Mesendoderm (in vitro differentiated cells): ENCODE data around the gene CYTH1.
A peak's percentile ranks its signal among the peaks of the same experiment; 100 is the strongest.

ENCODE experiments used
- DNase-seq: peaks from one replicate; pipeline ENCODE4 v3.0.0; 2013
- H2AK5ac ChIP-seq: 2 replicates; pipeline ENCODE4 v1.6.1; 2013; ENCODE audit warnings: low read length, inconsistent platforms
- H2BK120ac ChIP-seq: 2 replicates; pipeline ENCODE4 v1.6.1; 2013; ENCODE audit warnings: low read depth, mild to moderate bottlenecking, low read length, moderate library complexity, mixed read lengths
- H2BK15ac ChIP-seq: replicated peaks from 2 replicates; pipeline ENCODE4 v1.6.1; 2013; ENCODE audit warnings: low read depth, mild to moderate bottlenecking, moderate library complexity
- H2BK5ac ChIP-seq: 2 replicates; pipeline ENCODE4 v1.6.1; 2013; ENCODE audit warnings: low read length, inconsistent platforms
- H3K18ac ChIP-seq: 2 replicates; pipeline ENCODE4 v1.6.1; 2013; ENCODE audit warnings: mild to moderate bottlenecking, low read length, mixed read lengths
- H3K23ac ChIP-seq: one replicate; pipeline ENCODE4 v1.6.1; 2013; ENCODE audit warnings: low read length
- H3K27ac ChIP-seq: 2 replicates; pipeline ENCODE4 v1.5.1; 2013; ENCODE audit warnings: low read depth, mild to moderate bottlenecking, inconsistent platforms, low read length, moderate library complexity
- H3K27me3 ChIP-seq: 2 replicates; pipeline ENCODE4 v1.6.1; 2013; ENCODE audit warnings: low read length, control low read depth, mild to moderate bottlenecking, inconsistent platforms; ENCODE audit not compliant: insufficient read depth, poor library complexity
- H3K36me3 ChIP-seq: 2 replicates; pipeline ENCODE4 v1.6.1; 2013; ENCODE audit warnings: low read length, inconsistent platforms; ENCODE audit not compliant: control insufficient read depth, insufficient read depth
- H3K4ac ChIP-seq: one replicate; pipeline ENCODE4 v1.6.1; 2013; ENCODE audit warnings: low read depth, mild to moderate bottlenecking, low read length, moderate library complexity
- H3K4me1 ChIP-seq: 2 replicates; pipeline ENCODE4 v1.6.1; 2013; ENCODE audit warnings: low read depth, low read length, inconsistent platforms; ENCODE audit not compliant: control insufficient read depth
- H3K4me2 ChIP-seq: 2 replicates; pipeline ENCODE4 v1.6.1; 2013; ENCODE audit warnings: low read length
- H3K4me3 ChIP-seq: 2 replicates; pipeline ENCODE4 v1.5.1; 2013; ENCODE audit warnings: mild to moderate bottlenecking, low read length
- H3K56ac ChIP-seq: one replicate; pipeline ENCODE4 v1.6.1; 2013; ENCODE audit warnings: low read length
- H3K79me1 ChIP-seq: 2 replicates; pipeline ENCODE4 v1.6.1; 2013; ENCODE audit warnings: low read length, inconsistent platforms
- H3K79me2 ChIP-seq: 2 replicates; pipeline ENCODE4 v1.6.1; 2013; ENCODE audit warnings: mild to moderate bottlenecking, low read length; ENCODE audit not compliant: control insufficient read depth, insufficient read depth
- H3K9ac ChIP-seq: 2 replicates; pipeline ENCODE4 v1.6.1; 2013; ENCODE audit warnings: low read length, inconsistent platforms
- H4K5ac ChIP-seq: one replicate; pipeline ENCODE4 v1.6.1; 2013; ENCODE audit warnings: low read length
- H4K8ac ChIP-seq: one replicate; pipeline ENCODE4 v1.6.1; 2013; ENCODE audit warnings: low read depth, mild to moderate bottlenecking, control low read depth, low read length, moderate library complexity
- WGBS: extraction: QIAGEN DNeasy Blood & Tissue Kit; methylation state at CpG from one replicate; pipeline ENCODE4 v1.1.7; 2013; ENCODE audit warnings: low lambda C conversion rate, missing lambda C conversion rate; ENCODE audit not compliant: insufficient coverage; ENCODE audit errors: extremely low coverage; 5-methylcytosine and 5-hydroxymethylcytosine counted together

Gene CYTH1

GRCh38 chr17:78717431-78717980, 64.6 kb downstream of the CYTH1 start:
- no peak overlapping the region for H3K23ac ChIP-seq
- H3K56ac ChIP-seq = no peak overlapping the region
- no peak overlapping the region for H4K5ac ChIP-seq
- H3K9ac ChIP-seq = no peak overlapping the region
- H4K8ac ChIP-seq = no peak overlapping the region
- no peak for DNase-seq
- H3K79me1 ChIP-seq = peaks cover 3% of the 10 kb centered on the region
- WGBS = no CpG with 5 or more reads among the region's 14 CpGs
- H2BK5ac ChIP-seq = no peak overlapping the region
- H3K4me3 ChIP-seq = no peak overlapping the region
- H2BK120ac ChIP-seq = no peak overlapping the region
- no peak overlapping the region for H2AK5ac ChIP-seq
- peaks cover under 1% of the 10 kb centered on the region for H3K4me1 ChIP-seq
- no peak overlapping the region for H2BK15ac ChIP-seq
- H3K4ac ChIP-seq = no peak overlapping the region
- H3K27ac ChIP-seq = no peak overlapping the region
- no peak overlapping the region for H3K4me2 ChIP-seq
- H3K27me3 ChIP-seq = no peaks in the 10 kb centered on the region
- no peak overlapping the region for H3K18ac ChIP-seq
- no peaks in the 10 kb centered on the region for H3K36me3 ChIP-seq
- no peaks in the 10 kb centered on the region for H3K79me2 ChIP-seq

- peak overlapping the region; percentile 22 for H3K56ac ChIP-seq
- no peak overlapping the region for H3K18ac ChIP-seq
- H2BK120ac ChIP-seq = no peak overlapping the region
- no CpG with 5 or more reads among the region's 19 CpGs for WGBS
- H3K4me1 ChIP-seq = no peaks in the 10 kb centered on the region
- no peak overlapping the region for H4K8ac ChIP-seq
- no peak for DNase-seq
- no peak overlapping the region for H3K23ac ChIP-seq
- H2BK5ac ChIP-seq = no peak overlapping the region
- H3K79me1 ChIP-seq = peaks cover 3% of the 10 kb centered on the region
- no peaks in the 10 kb centered on the region for H3K79me2 ChIP-seq
- peak overlapping the region; percentile 48 for H3K4ac ChIP-seq
- no peak overlapping the region for H2AK5ac ChIP-seq
- H3K4me3 ChIP-seq = no peak overlapping the region
- no peak overlapping the region for H3K4me2 ChIP-seq
- H3K27me3 ChIP-seq = no peaks in the 10 kb centered on the region
- H3K36me3 ChIP-seq = no peaks in the 10 kb centered on the region
- no peak overlapping the region for H2BK15ac ChIP-seq
- H3K9ac ChIP-seq = peak overlapping the region; percentile 11
- no peak overlapping the region for H3K27ac ChIP-seq
- no peak overlapping the region for H4K5ac ChIP-seq
These were observed 65.2 kb downstream of the CYTH1 start for GRCh38 chr17:78716814-78717393.

GRCh38 chr17:78716292-78716691, 65.8 kb downstream of the CYTH1 start:
- H4K5ac ChIP-seq = no peak overlapping the region
- H3K4me2 ChIP-seq = no peak overlapping the region
- H2BK120ac ChIP-seq = no peak overlapping the region
- WGBS = no CpG with 5 or more reads among the region's 1 CpG
- H2BK15ac ChIP-seq = no peak overlapping the region
- H3K4ac ChIP-seq = no peak overlapping the region
- no peak overlapping the region for H2BK5ac ChIP-seq
- no peaks in the 10 kb centered on the region for H3K27me3 ChIP-seq
- no peak overlapping the region for H3K23ac ChIP-seq
- H4K8ac ChIP-seq = no peak overlapping the region
- no peak for DNase-seq
- no peak overlapping the region for H3K4me3 ChIP-seq
- H2AK5ac ChIP-seq = no peak overlapping the region
- no peaks in the 10 kb centered on the region for H3K79me2 ChIP-seq
- no peaks in the 10 kb centered on the region for H3K4me1 ChIP-seq
- no peak overlapping the region for H3K56ac ChIP-seq
- no peak overlapping the region for H3K18ac ChIP-seq
- H3K36me3 ChIP-seq = no peaks in the 10 kb centered on the region
- peaks cover 3% of the 10 kb centered on the region for H3K79me1 ChIP-seq
- H3K27ac ChIP-seq = no peak overlapping the region
- H3K9ac ChIP-seq = no peak overlapping the region

GRCh38 chr17:78715876-78716275, 66.2 kb downstream of the CYTH1 start:
- no peak overlapping the region for H3K9ac ChIP-seq
- H2BK15ac ChIP-seq = no peak overlapping the region
- no CpG with 5 or more reads among the region's 1 CpG for WGBS
- no peaks in the 10 kb centered on the region for H3K27me3 ChIP-seq
- no peak overlapping the region for H3K18ac ChIP-seq
- no peaks in the 10 kb centered on the region for H3K36me3 ChIP-seq
- no peak overlapping the region for H4K8ac ChIP-seq
- H3K4me2 ChIP-seq = no peak overlapping the region
- peaks cover 3% of the 10 kb centered on the region for H3K79me1 ChIP-seq
- H3K27ac ChIP-seq = no peak overlapping the region
- no peak overlapping the region for H2BK5ac ChIP-seq
- no peak overlapping the region for H3K4ac ChIP-seq
- no peak overlapping the region for H2AK5ac ChIP-seq
- no peaks in the 10 kb centered on the region for H3K79me2 ChIP-seq
- no peak overlapping the region for H3K56ac ChIP-seq
- H4K5ac ChIP-seq = no peak overlapping the region
- H3K23ac ChIP-seq = no peak overlapping the region
- no peaks in the 10 kb centered on the region for H3K4me1 ChIP-seq
- no peak for DNase-seq
- no peak overlapping the region for H2BK120ac ChIP-seq
- no peak overlapping the region for H3K4me3 ChIP-seq

- no peaks in the 10 kb centered on the region for H3K27me3 ChIP-seq
- H3K36me3 ChIP-seq = no peaks in the 10 kb centered on the region
- no peak overlapping the region for H3K56ac ChIP-seq
- no peak overlapping the region for H3K4me3 ChIP-seq
- no peak overlapping the region for H2AK5ac ChIP-seq
- peaks cover 3% of the 10 kb centered on the region for H3K79me1 ChIP-seq
- no peaks in the 10 kb centered on the region for H3K79me2 ChIP-seq
- no peak for DNase-seq
- H3K4me1 ChIP-seq = no peaks in the 10 kb centered on the region
- no peak overlapping the region for H3K27ac ChIP-seq
- H4K8ac ChIP-seq = no peak overlapping the region
- H3K9ac ChIP-seq = no peak overlapping the region
- H3K4me2 ChIP-seq = no peak overlapping the region
- H4K5ac ChIP-seq = no peak overlapping the region
- H2BK5ac ChIP-seq = no peak overlapping the region
- no CpG with 5 or more reads among the region's 14 CpGs for WGBS
- H3K23ac ChIP-seq = no peak overlapping the region
- no peak overlapping the region for H2BK120ac ChIP-seq
- H2BK15ac ChIP-seq = no peak overlapping the region
- no peak overlapping the region for H3K4ac ChIP-seq
- H3K18ac ChIP-seq = no peak overlapping the region
These were observed 66.9 kb downstream of the CYTH1 start for GRCh38 chr17:78715000-78715771.
